GM21360 (cell line): ENCODE measurements around the gene ADAMTS2.

Experiments
- ATAC-seq: cut with Tn5 transposase; IDR thresholded peaks from one replicate; pipeline ENCODE4 v1.9.1; 2021; ENCODE audit warnings: mild to moderate bottlenecking, moderate library complexity; ENCODE audit not compliant: unreplicated experiment

Gene ADAMTS2

GRCh38 chr5:179187229-179187678, 158.0 kb downstream of the ADAMTS2 start:
- ATAC-seq, result no peak

- ATAC-seq, result no peak
Measured at GRCh38 chr5:179186801-179187200, 158.5 kb downstream of the ADAMTS2 start.

- ATAC-seq, result no peak
Measured at GRCh38 chr5:179185941-179186411, 159.3 kb downstream of the ADAMTS2 start.

- ATAC-seq, result no peak
Measured at GRCh38 chr5:179185256-179185940, 159.9 kb downstream of the ADAMTS2 start.

GRCh38 chr5:179184521-179185050, 160.7 kb downstream of the ADAMTS2 start:
- ATAC-seq, result no peak

- no peak for ATAC-seq
Measured at GRCh38 chr5:179183481-179183880, 161.8 kb downstream of the ADAMTS2 start.

GRCh38 chr5:179182601-179183000, 162.7 kb downstream of the ADAMTS2 start:
- ATAC-seq, result no peak

GRCh38 chr5:179181988-179182387, 163.3 kb downstream of the ADAMTS2 start:
- no peak for ATAC-seq

GRCh38 chr5:179180921-179181645, 164.2 kb downstream of the ADAMTS2 start:
- no peak for ATAC-seq

GRCh38 chr5:179180061-179180610, 165.1 kb downstream of the ADAMTS2 start:
- no peak for ATAC-seq

- ATAC-seq, result no peak
Measured at GRCh38 chr5:179177711-179178575, 167.3 kb downstream of the ADAMTS2 start.

GRCh38 chr5:179176571-179177230, 168.6 kb downstream of the ADAMTS2 start:
- ATAC-seq, result no peak

GRCh38 chr5:179176166-179176565, 169.1 kb downstream of the ADAMTS2 start:
- ATAC-seq, result no peak

- no peak for ATAC-seq
Measured at GRCh38 chr5:179171816-179172745, 173.2 kb downstream of the ADAMTS2 start.

GRCh38 chr5:179171251-179171815, 173.9 kb downstream of the ADAMTS2 start:
- ATAC-seq, result no peak

GRCh38 chr5:179170606-179171005, 174.7 kb downstream of the ADAMTS2 start:
- no peak for ATAC-seq

- no peak for ATAC-seq
Measured at GRCh38 chr5:179169836-179170235, 175.4 kb downstream of the ADAMTS2 start.

GRCh38 chr5:179168664-179169063, 176.6 kb downstream of the ADAMTS2 start:
- no peak for ATAC-seq
